CD8-positive, alpha-beta memory T cell (primary cell): ENCODE results near the gene TMCC1. TPM values are rescaled to one million over a fixed set of nuclear protein-coding genes. Genes with fewer than 3 reads are reported as not detected.
"Not testable (repeated sequence)": the region's sequence is repeated elsewhere in the genome, so short reads cannot be mapped to it uniquely, and the experiment has no call there.

ENCODE experiments used
- CTCF ChIA-PET: fragments of 350-600 bp; sonication (Branson Sonifier 250); formaldehyde crosslinking; loops from one replicate; lab custom pipeline; 2021; ENCODE audit warnings: antibody characterized with exemption; lab: Charles Lee
- POLR2A ChIA-PET: fragments of 350-600 bp; sonication (Branson Sonifier 250); formaldehyde crosslinking; loops from one replicate; lab custom pipeline; 2021; ENCODE audit warnings: antibody characterized with exemption; lab: Charles Lee
- DNase-seq, 5 donors: peaks; one replicate each; pipeline versions ENCODE4 v3.0.0 to v3.0.0-alpha.2; 2020 to 2022; ENCODE audit warnings: mixed read lengths in 1 of 5
- H3K27ac ChIP-seq: one replicate; pipeline ENCODE4 v1.7.0; 2013; ENCODE audit warnings: low read depth, mild to moderate bottlenecking, low read length, moderate library complexity
- H3K27me3 ChIP-seq: 2 replicates; pipeline ENCODE4 v1.7.0; 2013; ENCODE audit warnings: low read length, mild to moderate bottlenecking; ENCODE audit not compliant: insufficient read depth, poor library complexity, severe bottlenecking
- H3K36me3 ChIP-seq: 2 replicates; pipeline ENCODE4 v1.7.0; 2013; ENCODE audit warnings: mild to moderate bottlenecking, low read length, moderate library complexity; ENCODE audit not compliant: insufficient read depth
- H3K4me1 ChIP-seq: 2 replicates; pipeline ENCODE4 v1.7.0; 2013; ENCODE audit warnings: mild to moderate bottlenecking, low read length, moderate library complexity; ENCODE audit not compliant: insufficient read depth
- H3K4me3 ChIP-seq: 2 replicates; pipeline ENCODE4 v1.7.0; 2013; ENCODE audit warnings: mild to moderate bottlenecking, low read length
- H3K9me3 ChIP-seq: 2 replicates; pipeline ENCODE4 v1.7.0; 2013; ENCODE audit warnings: mild to moderate bottlenecking, low read length
- H3K27ac Mint-ChIP-seq, 8 donors: one replicate each; pipeline ENCODE4 v1.8.0; 2020 to 2021; ENCODE audit warnings: mixed read lengths in 8 of 8, mild to moderate bottlenecking in 6 of 8, inconsistent platforms in 3 of 8, moderate library complexity in 3 of 8
- H3K27me3 Mint-ChIP-seq, 2 donors: one replicate each; pipeline ENCODE4 v1.8.0; 2020 to 2021; ENCODE audit warnings: mixed read lengths in 2 of 2, mild to moderate bottlenecking in 1 of 2, moderate library complexity in 1 of 2
- H3K36me3 Mint-ChIP-seq, 3 donors: one replicate each; pipeline ENCODE4 v1.8.0; 2020 to 2021; ENCODE audit warnings: mixed read lengths in 3 of 3, inconsistent platforms in 1 of 3, mild to moderate bottlenecking in 1 of 3
- H3K4me1 Mint-ChIP-seq, 3 donors: one replicate each; pipeline ENCODE4 v1.8.0; 2020 to 2021; ENCODE audit warnings: mixed read lengths in 3 of 3, inconsistent platforms in 1 of 3, mild to moderate bottlenecking in 1 of 3
- H3K4me3 Mint-ChIP-seq, 7 donors: one replicate each; pipeline ENCODE4 v1.8.0; 2020 to 2021; ENCODE audit warnings: mixed read lengths in 7 of 7, mild to moderate bottlenecking in 6 of 7, moderate library complexity in 4 of 7, inconsistent platforms in 2 of 7
- H3K9me3 Mint-ChIP-seq, 5 donors: one replicate each; pipeline ENCODE4 v1.8.0; 2020 to 2022; ENCODE audit warnings: mixed read lengths in 5 of 5, mild to moderate bottlenecking in 3 of 5, moderate library complexity in 2 of 5, inconsistent platforms in 1 of 5
- polyA plus RNA-seq: library from polyadenylated mRNA; unstranded; fragments of 300-500 nt; fragmentation: Illumina TruSeq; gene quantifications from one replicate; pipeline ENCODE4 v1.2.3, GENCODE V29; 2021
- total RNA-seq, 2 experiments: library from RNA; stranded (reverse); gene quantifications; one replicate each; pipeline ENCODE4 v1.2.3, GENCODE V29; 2021

The TMCC1 gene
- total and polyA plus RNA-seq, 3 experiments from 2014 or later, result 5.6 to 18.6 (median 16.0) TPM

GRCh38 chr3:129689036-129689435 is 204.5 kb downstream of the TMCC1 start:
- no peaks in the 10 kb centered on the region for H3K36me3 ChIP-seq
- no peak overlapping the region for H3K27ac ChIP-seq
- H3K4me3 Mint-ChIP-seq, result no peak overlapping the region
- H3K4me3 ChIP-seq, result no peak overlapping the region
- H3K9me3 Mint-ChIP-seq, result no peaks in the 10 kb centered on the region
- H3K36me3 Mint-ChIP-seq, result peaks cover 0 to 2% (median 0%) of the 10 kb centered on the region in 3 donors
- CTCF ChIA-PET, result no interaction called here
- DNase-seq, result no peak
- POLR2A ChIA-PET, result no interaction called here
- H3K4me1 Mint-ChIP-seq, result peaks cover 6 to 14% (median 12%) of the 10 kb centered on the region in 3 donors
- H3K27me3 Mint-ChIP-seq, result no peaks in the 10 kb centered on the region
- peak overlapping the region in 1 of 8 donors; percentile 29 for H3K27ac Mint-ChIP-seq
- H3K4me1 ChIP-seq, result no peaks in the 10 kb centered on the region
- no peaks in the 10 kb centered on the region for H3K27me3 ChIP-seq
- no peaks in the 10 kb centered on the region for H3K9me3 ChIP-seq

GRCh38 chr3:129688271-129688895 is 205.1 kb downstream of the TMCC1 start:
- CTCF ChIA-PET, result no interaction called here

GRCh38 chr3:129687586-129688125 is 205.9 kb downstream of the TMCC1 start:
- Mint-ChIP-seq H3K4me3 (no peak overlapping the region), H3K27ac (no peak overlapping the region), H3K4me1 (peaks cover 6 to 14% (median 12%) of the 10 kb centered on the region in 3 donors), H3K9me3 (no peaks in the 10 kb centered on the region), H3K27me3 (no peaks in the 10 kb centered on the region), H3K36me3 (peaks cover 0 to 3% (median 0%) of the 10 kb centered on the region in 3 donors)
- DNase-seq, result no peak
- no peak overlapping the region for H3K27ac ChIP-seq
- ChIA-PET POLR2A (no interaction called here), CTCF (no interaction called here)
- no peak overlapping the region for H3K4me3 ChIP-seq
- no peaks in the 10 kb centered on the region for H3K9me3 ChIP-seq
- no peaks in the 10 kb centered on the region for H3K4me1 ChIP-seq
- H3K36me3 ChIP-seq, result no peaks in the 10 kb centered on the region
- no peaks in the 10 kb centered on the region for H3K27me3 ChIP-seq

More at GRCh38 chr3:129688271-129688895, 205.1 kb downstream of the TMCC1 start:
- Histone ChIP-seq H3K9me3 (no peaks in the 10 kb centered on the region), H3K4me3 (no peak overlapping the region), H3K27me3 (no peaks in the 10 kb centered on the region), H3K27ac (no peak overlapping the region), H3K4me1 (no peaks in the 10 kb centered on the region), H3K36me3 (no peaks in the 10 kb centered on the region)
- Mint-ChIP-seq H3K4me1 (peaks cover 6 to 14% (median 12%) of the 10 kb centered on the region in 3 donors), H3K27me3 (no peaks in the 10 kb centered on the region), H3K9me3 (no peaks in the 10 kb centered on the region), H3K4me3 (no peak overlapping the region), H3K27ac (no peak overlapping the region), H3K36me3 (peaks cover 0 to 3% (median 0%) of the 10 kb centered on the region in 3 donors)
- DNase-seq, result no peak
- POLR2A ChIA-PET, result no interaction called here

- Histone ChIP-seq H3K27ac (no peak overlapping the region), H3K27me3 (no peaks in the 10 kb centered on the region), H3K36me3 (no peaks in the 10 kb centered on the region), H3K9me3 (no peaks in the 10 kb centered on the region), H3K4me1 (no peaks in the 10 kb centered on the region), H3K4me3 (no peak overlapping the region)
- Mint-ChIP-seq H3K4me1 (peaks cover 6 to 14% (median 12%) of the 10 kb centered on the region in 3 donors), H3K4me3 (no peak overlapping the region), H3K27me3 (no peaks in the 10 kb centered on the region), H3K9me3 (no peaks in the 10 kb centered on the region), H3K27ac (no peak overlapping the region), H3K36me3 (peaks cover 0 to 3% (median 0%) of the 10 kb centered on the region in 3 donors)
- POLR2A ChIA-PET, result no interaction called here
- CTCF ChIA-PET, result no interaction called here
- no peak for DNase-seq
These were observed 206.6 kb downstream of the TMCC1 start for GRCh38 chr3:129686941-129687340.

GRCh38 chr3:129684270-129684669 is 209.2 kb downstream of the TMCC1 start:
- POLR2A ChIA-PET, result interaction anchor here (0.7 kb wide), 1 partner anchor 205 kb away, joined by 3 read pairs; no protein-coding TSS in a partner anchor

GRCh38 chr3:129683201-129683600 is 210.3 kb downstream of the TMCC1 start:
- H3K27me3 Mint-ChIP-seq, result peaks cover 0 to 3% of the 10 kb centered on the region in 2 donors
- no peaks in the 10 kb centered on the region for H3K9me3 ChIP-seq
- H3K36me3 ChIP-seq, result no peaks in the 10 kb centered on the region
- ChIA-PET CTCF (no interaction called here), POLR2A (no interaction called here)
- H3K27ac ChIP-seq, result no peak overlapping the region
- DNase-seq, result no peak
- H3K27ac Mint-ChIP-seq, result no peak overlapping the region
- no peak overlapping the region for H3K4me3 Mint-ChIP-seq
- no peaks in the 10 kb centered on the region for H3K27me3 ChIP-seq
- H3K36me3 Mint-ChIP-seq, result peaks cover 0 to 3% (median 0%) of the 10 kb centered on the region in 3 donors
- H3K4me1 Mint-ChIP-seq, result no peaks in the 10 kb centered on the region
- H3K9me3 Mint-ChIP-seq, result no peaks in the 10 kb centered on the region
- no peak overlapping the region for H3K4me3 ChIP-seq
- no peaks in the 10 kb centered on the region for H3K4me1 ChIP-seq

More at GRCh38 chr3:129684270-129684669, 209.2 kb downstream of the TMCC1 start:
- no peaks in the 10 kb centered on the region for H3K36me3 ChIP-seq
- Mint-ChIP-seq H3K4me1 (no peaks in the 10 kb centered on the region), H3K4me3 (no peak overlapping the region), H3K27ac (peak overlapping the region in 1 of 8 donors; percentile 80), H3K9me3 (no peaks in the 10 kb centered on the region), H3K27me3 (no peaks in the 10 kb centered on the region), H3K36me3 (peaks cover 0 to 3% (median 0%) of the 10 kb centered on the region in 3 donors)
- DNase-seq, result no peak
- H3K27me3 ChIP-seq, result no peaks in the 10 kb centered on the region
- no peaks in the 10 kb centered on the region for H3K4me1 ChIP-seq
- CTCF ChIA-PET, result no interaction called here
- no peak overlapping the region for H3K4me3 ChIP-seq
- no peaks in the 10 kb centered on the region for H3K9me3 ChIP-seq
- no peak overlapping the region for H3K27ac ChIP-seq

GRCh38 chr3:129676985-129677384 is 216.5 kb downstream of the TMCC1 start:
- no peak overlapping the region for H3K27ac Mint-ChIP-seq
- H3K36me3 Mint-ChIP-seq, result no peaks in the 10 kb centered on the region
- H3K4me3 Mint-ChIP-seq, result no peak overlapping the region
- H3K4me1 Mint-ChIP-seq, result peaks cover 0 to 3% (median 0%) of the 10 kb centered on the region in 3 donors
- POLR2A ChIA-PET, result no interaction called here
- no peaks in the 10 kb centered on the region for H3K36me3 ChIP-seq
- H3K27ac ChIP-seq, result no peak overlapping the region
- H3K4me1 ChIP-seq, result no peaks in the 10 kb centered on the region
- DNase-seq, result no peak
- H3K27me3 Mint-ChIP-seq, result peaks cover 0 to 3% of the 10 kb centered on the region in 2 donors
- no peaks in the 10 kb centered on the region for H3K27me3 ChIP-seq
- no peaks in the 10 kb centered on the region for H3K9me3 Mint-ChIP-seq
- H3K4me3 ChIP-seq, result no peak overlapping the region
- no peaks in the 10 kb centered on the region for H3K9me3 ChIP-seq
- CTCF ChIA-PET, result no interaction called here

GRCh38 chr3:129674798-129675123 is 218.8 kb downstream of the TMCC1 start:
- H3K4me3 ChIP-seq, H3K36me3 ChIP-seq, DNase-seq, POLR2A ChIA-PET, H3K27ac ChIP-seq, H3K4me1 Mint-ChIP-seq, H3K4me1 ChIP-seq, H3K27me3 ChIP-seq, CTCF ChIA-PET, H3K9me3 Mint-ChIP-seq, H3K27ac Mint-ChIP-seq, H3K4me3 Mint-ChIP-seq, H3K27me3 Mint-ChIP-seq, H3K9me3 ChIP-seq: not testable (repeated sequence)
- peaks cover 5 to 18% (median 12%) of the 10 kb centered on the region in 3 donors for H3K36me3 Mint-ChIP-seq
